Measurements from ENCODE around the gene PRIM1.
"Not testable (repeated sequence)": the region's sequence is repeated elsewhere in the genome, so short reads cannot be mapped to it uniquely, and the experiment has no call there.

The PRIM1 gene

DNA sequence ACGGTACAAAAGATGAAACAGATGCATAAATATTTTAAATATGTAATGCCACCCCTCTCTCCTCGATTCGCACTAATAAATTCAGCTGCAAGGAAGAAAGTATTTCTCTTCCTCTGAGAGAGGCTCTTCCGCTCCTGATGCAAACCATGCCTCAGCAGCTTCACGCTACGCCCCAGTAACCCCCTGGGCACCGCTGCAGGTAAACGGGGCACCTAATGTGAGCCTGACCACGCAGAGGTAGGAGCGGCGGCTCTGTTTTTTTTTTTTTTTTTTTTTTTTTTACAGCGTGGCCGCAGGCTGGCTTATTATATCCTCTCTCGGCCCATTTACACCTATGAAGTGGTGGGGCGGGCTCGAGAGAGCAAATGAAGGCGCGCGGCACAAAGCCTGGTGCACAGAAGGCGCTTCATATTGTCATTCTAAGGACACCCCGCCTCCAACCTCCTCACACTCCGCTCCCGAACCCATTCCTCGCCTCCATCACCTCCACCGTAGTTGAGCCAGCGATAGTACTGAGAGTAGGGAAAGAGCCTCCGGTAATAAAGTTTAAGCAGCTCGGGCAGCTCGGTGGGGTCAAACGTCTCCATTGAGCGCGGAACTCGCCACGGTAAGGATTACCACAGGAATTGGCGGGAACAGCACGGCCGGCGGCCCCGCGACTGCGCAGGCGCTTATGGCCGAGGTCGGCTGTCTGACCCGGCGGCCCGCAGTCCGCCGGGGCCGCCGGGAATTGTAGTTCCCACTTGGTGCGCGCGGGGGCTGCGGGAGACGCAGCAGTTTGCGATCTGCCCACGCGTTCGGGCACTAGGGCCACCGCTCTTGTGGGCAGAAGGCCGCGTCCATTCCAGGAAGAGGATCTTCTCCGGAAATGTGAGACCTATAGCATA lies at the start of gene PRIM1:
Gene PRIM1 (minus strand): TSS at position 612 of the 887 bp plus-strand sequence. CDS start 25 bp downstream, at position 587.
- peak; percentile 74 for DNase-seq (ENCODE audit: low read depth)

DNA sequence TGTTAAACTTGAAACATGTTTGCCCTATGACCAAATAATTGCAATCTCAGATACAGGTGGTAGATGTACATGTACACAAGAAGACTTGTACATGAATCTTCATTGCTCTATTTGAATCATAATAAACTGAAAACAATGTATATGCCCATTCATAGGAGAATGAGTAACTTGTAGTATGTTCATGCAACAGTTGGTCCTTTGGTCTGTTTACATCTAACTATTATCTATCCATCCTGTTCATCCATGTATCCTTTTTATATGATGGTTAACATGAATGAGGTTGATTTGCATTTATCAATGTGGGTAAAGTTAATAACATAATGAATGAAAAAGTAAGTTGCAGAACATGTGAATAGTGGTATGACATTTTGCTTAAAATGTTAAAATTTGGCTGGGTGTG lies 48.1 kb upstream of the PRIM1 start:
- no peak for DNase-seq (ENCODE audit: low read depth)

DNA sequence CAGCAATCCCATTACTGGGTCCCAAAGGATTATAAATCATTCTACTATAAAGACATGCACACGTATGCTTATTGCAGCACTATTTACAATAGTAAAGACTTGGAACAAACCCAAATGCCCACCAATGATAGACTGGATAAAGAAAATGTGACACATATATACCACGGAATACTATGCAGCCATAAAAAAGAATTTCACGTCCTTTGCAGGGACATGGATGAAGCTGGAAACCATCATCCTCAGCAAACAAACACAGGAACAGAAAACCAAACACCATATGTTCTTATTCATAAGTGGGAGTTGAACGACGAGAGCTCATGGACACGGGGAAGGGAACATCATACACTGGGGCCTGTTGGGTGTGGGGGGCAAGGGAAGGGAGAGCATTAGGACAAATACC lies 47.2 kb upstream of the PRIM1 start:
- not testable (repeated sequence) for DNase-seq (ENCODE audit: low read depth)

DNA sequence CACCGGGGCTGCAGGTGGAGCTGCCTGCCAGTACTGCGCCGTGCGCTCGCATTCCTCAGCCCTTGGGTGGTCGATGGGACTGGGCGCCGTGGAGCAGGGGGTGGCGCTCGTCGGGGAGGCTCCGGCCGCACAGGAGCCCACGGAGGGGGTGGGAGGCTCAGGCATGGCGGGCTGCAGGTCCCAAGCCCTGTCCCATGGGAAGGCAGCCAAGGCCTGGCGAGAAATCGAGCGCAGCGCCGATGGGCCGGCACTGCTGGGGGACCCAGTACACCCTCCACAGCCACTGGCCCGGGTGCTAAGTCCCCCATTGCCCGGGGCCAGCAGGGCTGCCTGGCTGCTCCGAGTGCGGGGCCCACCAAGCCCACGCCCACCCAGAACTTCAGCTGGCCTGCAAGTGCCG lies 43.7 kb upstream of the PRIM1 start:
- DNase-seq (ENCODE audit: low read depth) = not testable (repeated sequence)

DNA sequence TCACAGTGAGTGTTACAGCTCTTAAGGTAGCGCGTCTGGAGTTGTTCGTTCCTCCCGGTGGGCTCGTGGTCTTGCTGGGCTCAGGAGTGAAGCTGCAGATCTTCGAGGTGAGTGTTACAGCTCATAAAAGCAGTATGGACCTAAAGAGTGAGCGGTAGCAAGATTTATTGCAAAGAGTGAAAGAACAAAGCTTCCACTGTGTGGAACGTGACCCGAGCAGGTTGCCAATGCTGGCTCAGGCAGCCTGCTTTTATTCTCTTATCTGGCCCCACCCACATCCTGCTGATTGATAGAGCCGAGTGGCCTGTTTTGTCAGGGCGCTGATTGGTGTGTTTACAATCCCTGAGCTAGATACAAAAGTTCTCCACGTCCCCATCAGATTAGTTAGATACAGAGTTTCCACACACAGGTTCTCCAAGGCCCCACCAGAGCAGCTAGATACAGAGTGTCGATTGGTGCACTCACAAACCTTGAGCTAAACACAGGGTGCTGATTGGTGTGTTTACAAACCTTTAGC lies 43.0 kb upstream of the PRIM1 start:
- not testable (repeated sequence) for DNase-seq (ENCODE audit: low read depth)

DNA sequence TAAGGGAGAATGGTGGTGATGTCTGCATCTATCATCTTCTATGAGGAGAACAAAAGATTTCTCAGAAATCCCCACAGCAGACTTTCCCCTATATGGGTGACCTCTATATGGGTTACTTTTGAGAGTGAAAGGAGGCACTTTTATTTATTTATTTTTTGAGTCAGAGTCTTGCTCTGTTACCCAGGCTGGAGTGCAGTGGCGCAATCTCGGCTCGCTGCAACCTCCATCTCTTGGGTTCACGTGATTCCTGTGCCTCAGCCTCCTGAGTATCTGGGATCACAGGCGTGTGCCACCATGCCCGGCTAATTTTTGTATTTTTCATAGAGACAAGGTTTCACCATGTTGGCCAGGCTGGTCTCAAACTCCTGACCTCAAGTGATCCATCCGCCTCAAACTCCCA lies 41.0 kb upstream of the PRIM1 start:
- DNase-seq (ENCODE audit: low read depth) = not testable (repeated sequence)

DNA sequence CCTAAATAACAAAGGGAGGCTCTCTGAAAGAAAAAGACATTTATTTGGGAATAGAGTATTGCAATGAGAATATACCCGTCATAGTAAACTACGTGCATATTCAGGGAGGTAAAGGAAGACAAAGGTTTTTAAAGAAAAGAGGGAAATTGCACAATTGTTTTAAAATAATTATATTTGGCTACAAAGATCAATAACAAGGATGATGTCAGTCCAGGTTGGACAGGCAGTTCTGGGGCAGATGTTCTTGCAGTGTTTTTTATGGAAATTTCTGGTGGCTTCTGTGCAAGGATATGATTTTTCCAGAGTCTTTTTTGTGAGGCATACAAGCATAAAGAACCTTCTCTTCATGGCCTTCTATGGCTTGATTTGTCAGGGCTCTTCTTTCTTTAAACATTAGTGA lies 40.6 kb upstream of the PRIM1 start:
- DNase-seq (ENCODE audit: low read depth) = no peak

DNA sequence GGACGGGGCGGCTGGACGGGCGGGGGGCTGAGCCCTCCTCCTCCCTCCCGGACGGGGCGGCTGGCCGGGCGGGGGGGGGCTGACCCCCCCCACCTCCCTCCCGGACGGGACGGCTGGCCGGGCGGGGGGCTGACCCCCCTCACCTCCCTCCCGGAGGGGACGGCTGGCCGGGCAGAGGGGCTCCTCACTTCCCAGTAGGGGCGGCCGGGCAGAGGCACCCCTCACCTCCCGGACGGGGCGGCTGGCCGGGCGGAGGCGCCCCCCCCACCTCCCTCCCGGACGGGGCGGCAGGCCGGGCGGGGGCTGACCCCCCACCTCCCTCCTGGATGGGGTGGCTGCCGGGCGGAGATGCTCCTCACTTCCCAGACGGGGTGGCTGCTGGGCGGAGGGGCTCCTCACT lies 37.3 kb upstream of the PRIM1 start:
- DNase-seq (ENCODE audit: low read depth) = not testable (repeated sequence)

DNA sequence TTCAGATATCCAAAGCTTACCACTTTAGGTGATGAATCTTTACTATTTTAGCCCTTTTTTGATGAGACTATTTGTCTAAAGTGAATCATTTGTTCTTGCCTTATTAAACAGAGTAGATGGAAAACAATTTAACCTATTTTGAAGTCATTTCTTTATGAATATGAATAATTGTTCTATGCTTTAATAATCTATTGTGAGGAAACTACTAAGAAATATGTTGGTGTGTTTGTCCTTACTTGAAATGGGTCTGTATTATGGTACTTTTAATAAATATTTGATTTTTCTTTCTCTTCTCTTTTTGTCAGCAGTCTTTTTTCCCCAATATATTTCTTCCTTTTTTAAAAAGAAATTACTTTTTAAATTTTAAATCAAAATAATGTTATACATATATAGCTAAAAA lies 35.4 kb upstream of the PRIM1 start:
- DNase-seq (ENCODE audit: low read depth) = no peak

DNA sequence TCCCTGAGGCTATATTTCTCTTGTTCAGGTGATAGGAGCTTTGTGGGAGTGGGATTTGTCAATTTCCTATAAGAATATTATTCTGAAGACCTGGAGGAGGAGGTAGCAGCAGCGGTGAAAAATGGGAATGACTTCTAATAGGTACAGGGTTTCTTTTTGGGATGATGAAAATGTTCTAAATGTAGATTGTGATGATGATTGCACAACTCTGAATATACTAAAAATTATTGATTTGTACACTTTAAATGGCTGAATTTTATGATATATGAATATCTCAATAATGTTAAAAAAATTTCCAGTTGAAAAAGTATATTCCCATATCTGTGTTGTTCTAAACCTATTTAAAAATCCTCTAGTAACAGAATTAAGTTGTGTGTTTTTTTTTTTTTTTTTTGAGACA lies 33.8 kb upstream of the PRIM1 start:
- no peak for DNase-seq (ENCODE audit: low read depth)

DNA sequence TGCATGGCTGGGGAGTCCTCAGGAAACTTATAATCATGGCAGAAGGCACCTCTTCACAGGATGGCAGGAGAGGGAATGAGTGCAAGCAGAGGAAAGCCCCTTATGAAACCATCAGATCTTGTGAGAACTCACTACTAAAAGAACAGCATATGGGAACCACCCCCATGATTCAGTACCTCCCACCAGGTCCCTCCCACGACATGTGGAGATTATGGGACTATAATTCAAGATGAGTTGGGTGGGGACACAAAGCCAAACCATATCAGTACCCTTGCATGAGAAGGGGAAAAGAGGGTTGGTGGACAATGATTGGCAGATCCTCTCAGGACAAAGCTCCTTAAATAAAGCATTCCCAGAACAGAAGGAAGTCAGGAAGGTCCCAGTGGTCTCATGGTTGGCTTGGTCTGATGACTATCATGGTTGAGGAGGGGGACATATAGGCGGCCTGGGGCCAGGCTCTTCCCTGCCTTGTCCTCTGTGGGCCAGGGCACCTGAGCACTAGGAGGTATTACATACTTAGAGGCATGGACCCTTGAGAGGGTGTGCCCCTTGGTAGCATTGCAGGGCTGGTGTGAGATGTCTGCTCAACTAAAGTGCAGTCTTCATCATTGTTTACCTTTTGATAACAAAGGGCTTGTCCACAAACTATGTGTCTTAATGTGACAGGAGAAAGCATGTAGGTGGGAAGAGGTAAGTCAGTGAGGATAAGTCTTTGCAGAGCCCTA lies 33.2 kb upstream of the PRIM1 start:
- no peak for DNase-seq (ENCODE audit: low read depth)

DNA sequence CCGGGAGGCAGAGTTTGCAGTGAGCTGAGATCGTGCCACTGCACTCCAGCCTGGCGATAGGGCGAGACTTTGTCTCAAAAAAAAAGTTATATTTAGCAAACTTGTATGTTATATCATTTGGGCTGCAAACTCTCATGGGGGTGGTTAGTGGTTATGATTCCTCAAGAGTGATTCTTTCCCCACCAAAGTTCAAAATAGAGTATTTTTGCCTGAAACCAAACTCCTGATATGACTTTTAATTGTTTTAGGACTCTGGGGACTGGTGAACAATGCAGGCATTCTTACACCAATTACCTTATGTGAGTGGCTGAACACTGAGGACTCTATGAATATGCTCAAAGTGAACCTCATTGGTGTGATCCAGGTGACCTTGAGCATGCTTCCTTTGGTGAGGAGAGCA lies 29.6 kb upstream of the PRIM1 start:
- no peak for DNase-seq (ENCODE audit: low read depth)

DNA sequence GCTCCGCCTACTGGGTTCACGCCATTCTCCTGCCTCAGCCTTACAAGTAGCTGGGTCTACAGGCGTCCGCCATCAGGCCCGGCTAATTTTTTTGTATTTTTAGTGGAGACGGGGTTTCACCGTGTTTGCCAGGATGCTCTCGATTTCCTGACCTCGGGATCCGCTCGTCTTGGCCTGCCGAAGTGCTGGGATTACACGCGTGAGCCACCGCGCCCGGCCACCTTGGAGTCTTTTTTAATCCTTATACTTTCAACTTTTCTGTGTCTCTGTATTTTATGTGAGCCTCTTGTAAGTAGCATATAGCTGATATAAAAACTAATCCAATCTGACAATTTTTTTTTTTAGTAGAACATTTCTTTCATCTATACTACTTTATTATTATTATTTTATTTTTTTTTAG lies 26.6 kb upstream of the PRIM1 start:
- no peak for DNase-seq (ENCODE audit: low read depth)

DNA sequence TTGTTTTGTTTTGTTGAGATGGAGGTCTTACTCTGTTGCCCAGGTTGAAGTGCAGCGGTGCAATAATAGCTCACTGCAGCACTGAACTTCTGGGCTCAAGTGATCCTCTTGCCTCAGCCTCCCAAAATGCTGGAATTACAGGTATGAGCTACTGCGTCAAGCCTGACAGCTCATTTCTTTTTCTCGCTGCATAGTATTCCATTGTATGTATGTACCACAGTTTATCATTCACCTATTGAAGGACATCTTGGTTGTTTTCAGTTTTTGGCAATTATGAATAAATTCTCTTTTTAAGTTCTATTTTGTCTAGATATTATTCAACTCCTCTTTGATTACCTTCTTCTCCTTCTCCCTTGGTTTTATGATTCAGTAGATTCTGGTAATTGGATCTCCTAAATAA lies 24.5 kb upstream of the PRIM1 start:
- no peak for DNase-seq (ENCODE audit: low read depth)

DNA sequence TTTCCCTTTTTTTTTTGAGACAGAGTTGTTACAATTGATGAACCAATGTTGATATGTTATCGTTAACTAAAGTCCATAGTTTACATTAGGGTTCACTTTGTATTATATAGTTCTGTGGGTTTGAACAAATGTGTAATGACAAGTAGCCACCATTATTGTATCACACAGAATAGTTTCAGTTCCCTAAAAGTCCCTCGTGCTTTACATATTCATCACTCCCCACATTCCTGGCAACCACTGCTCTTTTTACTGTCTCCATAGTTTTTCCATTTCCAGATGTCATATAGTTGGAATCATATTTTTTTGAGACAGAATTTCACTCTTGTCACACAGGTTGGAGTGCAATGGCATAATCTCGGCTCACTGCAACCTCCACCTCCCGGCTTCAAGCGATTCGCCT lies 23.5 kb upstream of the PRIM1 start:
- DNase-seq (ENCODE audit: low read depth) = no peak

DNA sequence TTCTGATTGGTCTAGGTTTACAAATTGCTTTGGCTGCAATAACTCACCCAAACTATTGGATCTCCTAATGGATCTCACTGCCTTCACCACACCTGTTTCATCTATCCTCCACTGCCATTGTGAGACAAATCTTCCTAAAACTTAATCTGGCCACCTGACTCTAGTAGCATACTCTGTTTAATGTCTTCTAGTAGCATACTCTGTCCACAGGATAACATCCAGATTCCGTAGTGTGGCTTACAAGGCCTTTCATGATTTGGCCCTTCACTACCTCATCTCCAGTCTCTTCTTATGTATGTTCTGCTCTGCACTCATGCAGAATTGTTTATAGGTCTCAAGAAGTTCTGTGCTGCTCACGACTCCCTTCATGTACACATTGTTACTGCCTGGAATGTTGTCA lies 21.0 kb upstream of the PRIM1 start:
- DNase-seq (ENCODE audit: low read depth) = no peak

DNA sequence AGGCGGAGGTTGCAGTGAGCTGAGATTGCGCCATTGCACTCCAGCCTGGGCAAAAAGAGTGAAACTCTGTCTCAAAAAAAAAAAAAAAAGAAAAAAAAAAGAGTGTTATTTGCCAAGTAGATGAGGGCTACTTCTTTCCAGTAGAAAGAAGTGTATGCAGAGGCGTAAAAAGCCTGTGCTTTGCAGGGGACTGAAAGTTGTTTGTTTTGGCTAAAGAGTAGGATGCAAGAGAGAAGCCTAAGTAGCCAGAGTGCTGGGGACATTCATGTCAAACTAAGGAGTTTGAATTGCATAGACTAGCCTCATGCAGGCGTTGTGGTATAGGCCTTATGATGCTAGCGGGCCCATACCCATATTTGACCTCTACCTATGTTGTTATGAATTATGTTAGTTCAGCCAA lies 20.5 kb upstream of the PRIM1 start:
- no peak for DNase-seq (ENCODE audit: low read depth)

DNA sequence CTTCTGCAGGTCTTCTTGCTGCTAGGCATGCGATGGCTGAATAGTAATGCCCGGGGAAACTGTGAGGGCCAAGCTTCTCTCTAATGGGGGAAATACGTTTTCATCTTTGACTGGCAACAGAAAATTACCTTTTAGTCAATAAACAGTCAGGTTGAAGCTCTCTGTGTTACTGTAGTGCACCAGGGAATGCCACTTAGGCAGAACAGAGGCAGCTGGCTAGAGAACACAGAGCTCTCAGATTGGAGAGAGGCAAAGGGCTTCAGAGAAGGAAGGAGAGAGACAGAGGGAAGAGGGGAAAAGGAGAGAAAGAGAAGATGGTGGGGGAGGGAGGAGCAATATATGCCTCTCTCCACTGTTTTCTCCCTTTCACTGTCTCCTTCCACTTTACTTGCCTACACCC lies 17.7 kb upstream of the PRIM1 start:
- no peak for DNase-seq (ENCODE audit: low read depth)

DNA sequence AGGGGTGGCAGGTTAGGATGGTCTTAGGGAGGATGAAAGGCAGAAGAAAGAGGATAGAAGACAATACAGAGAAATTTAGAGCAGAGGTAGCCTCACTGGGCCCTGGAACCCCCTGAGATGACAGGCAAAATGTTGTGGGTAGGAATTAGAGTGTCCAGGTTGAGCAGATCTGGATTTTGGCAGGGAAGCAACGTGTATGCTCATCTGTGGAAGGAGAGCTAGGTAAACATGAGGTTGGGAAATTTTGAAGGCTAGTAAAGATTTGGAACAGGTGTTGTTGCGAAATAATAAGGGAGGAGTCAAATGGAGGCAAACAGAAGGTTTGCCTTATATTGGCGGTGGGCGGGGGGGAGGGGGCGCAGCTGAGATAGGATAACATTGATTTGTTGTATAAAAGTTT lies 16.3 kb upstream of the PRIM1 start:
- DNase-seq (ENCODE audit: low read depth) = no peak

DNA sequence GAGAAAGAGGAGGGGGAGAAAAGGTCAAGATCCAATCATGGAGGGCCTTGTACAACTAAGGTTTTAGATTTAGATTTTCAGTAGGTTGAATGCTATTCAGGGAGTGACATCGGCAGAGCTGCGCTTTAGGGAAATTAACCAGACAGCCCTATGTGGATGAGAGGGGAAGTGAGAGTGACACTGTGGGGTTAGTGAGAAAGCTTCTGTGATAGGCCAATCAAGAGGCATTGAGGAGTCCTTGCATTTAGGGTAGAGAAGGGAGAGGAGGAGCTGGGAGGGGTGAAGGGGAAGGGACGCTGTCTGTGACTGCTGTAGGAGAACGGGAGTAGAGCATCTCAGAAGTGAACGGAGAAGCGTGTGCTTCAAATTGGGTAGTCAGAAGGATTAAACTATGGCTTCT lies 14.4 kb upstream of the PRIM1 start:
- no peak for DNase-seq (ENCODE audit: low read depth)

DNA sequence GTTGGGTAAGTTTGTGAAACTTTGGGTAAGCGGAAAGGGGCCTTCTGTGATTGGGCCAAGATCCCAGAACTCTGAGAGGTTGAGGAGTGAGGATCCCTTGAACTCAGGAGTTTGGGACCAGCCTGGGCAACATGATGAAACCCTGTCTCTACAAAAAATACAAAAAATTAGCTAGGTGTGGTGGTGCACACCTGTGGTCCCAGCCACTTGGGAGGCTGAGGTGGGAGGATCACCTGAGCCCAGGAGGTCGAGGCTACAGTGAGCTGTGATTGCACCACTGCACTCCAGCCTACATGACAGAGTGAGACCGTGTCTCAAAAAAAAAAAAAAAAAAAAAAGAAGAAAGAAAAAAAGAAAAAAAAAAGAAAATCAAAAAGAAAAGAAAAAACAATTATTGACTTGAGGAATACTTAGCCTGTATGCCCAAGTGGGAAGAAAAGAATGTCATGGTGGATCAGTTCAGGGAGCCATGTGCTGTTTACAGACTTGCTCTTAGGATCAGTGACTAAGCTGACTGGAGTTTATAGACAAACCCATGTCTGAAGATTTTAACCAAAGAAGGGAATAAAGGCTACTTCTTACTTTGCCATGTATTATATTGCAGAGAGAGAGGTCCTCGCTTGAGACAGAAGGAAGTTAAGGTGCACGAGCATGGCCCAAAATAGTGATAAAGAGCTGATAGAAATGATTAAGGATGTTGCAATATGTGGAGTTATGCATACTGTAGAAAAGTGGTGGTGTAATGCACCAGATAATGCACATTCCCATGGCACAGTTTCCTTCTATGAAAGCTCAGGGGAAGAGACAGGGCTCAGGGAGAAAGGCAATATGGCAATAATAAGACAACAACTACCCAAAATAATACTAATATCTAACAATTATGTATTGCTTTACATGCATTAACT lies 11.9 kb upstream of the PRIM1 start:
- DNase-seq (ENCODE audit: low read depth) = no peak

DNA sequence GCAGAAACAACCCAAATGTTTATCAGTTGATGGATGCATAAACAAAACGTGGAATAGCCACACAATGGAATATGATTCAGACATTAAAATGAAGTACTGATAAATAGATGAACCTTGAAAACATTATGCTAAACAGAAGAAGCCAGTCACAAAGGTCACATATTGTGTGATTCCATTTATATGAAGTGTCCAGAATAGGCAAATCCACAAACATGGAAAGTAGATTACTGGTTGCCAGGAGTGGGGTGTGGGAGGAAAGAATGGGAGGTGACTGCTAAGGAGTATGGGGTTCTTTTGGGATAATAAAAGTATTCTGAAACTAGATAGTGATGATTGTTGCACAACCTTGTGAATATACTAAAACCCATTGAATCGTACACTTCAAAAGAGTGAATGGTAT lies 9.7 kb upstream of the PRIM1 start:
- no peak for DNase-seq (ENCODE audit: low read depth)
